Caco-2 (cell line): ENCODE measurements around the gene KLC3. TPM values are rescaled to one million over a fixed set of nuclear protein-coding genes. Genes with fewer than 3 reads are reported as not detected.

Experiments
- BruUV-seq: library from RNA; stranded (reverse); fragments of 400-500 nt; replicated peaks from 2 replicates; lab custom pipeline; 2021; lab: Mats Ljungman, UMichigan
- CTCF ChIA-PET: fragments of 300-600 bp; sonication (Branson Sonifier 250); formaldehyde crosslinking; loops from one replicate; lab custom pipeline; 2022; ENCODE audit warnings: antibody characterized with exemption; lab: Charles Lee
- POLR2A ChIA-PET: fragments of 300-600 bp; sonication (Branson Sonifier 250); formaldehyde crosslinking; loops from one replicate; lab custom pipeline; 2022; ENCODE audit warnings: antibody characterized with exemption; lab: Charles Lee
- DNase-seq, 2 experiments: peaks; one replicate each; pipeline versions ENCODE4 v3.0.0 to v3.0.0-alpha.2; 2020 to 2022
- H3K27me3 ChIP-seq: replicated peaks from 2 replicates; pipeline ENCODE4 v1.6.0; 2011; ENCODE audit warnings: low read length; ENCODE audit not compliant: control insufficient read depth, insufficient read depth
- H3K36me3 ChIP-seq: 2 replicates; pipeline ENCODE4 v1.5.1; 2011; ENCODE audit warnings: low read length; ENCODE audit not compliant: control insufficient read depth, insufficient read depth
- H3K4me1 ChIP-seq: fragments of 250-450 bp; sonication (Bioruptor Pico); 2 replicates; pipeline ENCODE4 v1.5.1; 2020; ENCODE audit warnings: mild to moderate bottlenecking
- H3K4me3 ChIP-seq: 2 replicates; pipeline ENCODE4 v1.5.1; 2011; ENCODE audit warnings: low read depth, mild to moderate bottlenecking, control low read depth, low read length
- H3K9me3 ChIP-seq: fragments of 250-450 bp; sonication (Bioruptor Pico); 2 replicates; pipeline ENCODE4 v1.5.1; 2020; ENCODE audit warnings: mild to moderate bottlenecking, moderate library complexity
- H3K27ac Mint-ChIP-seq: one replicate; pipeline ENCODE4 v1.8.0; 2022; ENCODE audit warnings: mixed read lengths; ENCODE audit not compliant: unreplicated experiment
- H3K27me3 Mint-ChIP-seq: one replicate; pipeline ENCODE4 v1.8.0; 2022; ENCODE audit warnings: mixed read lengths; ENCODE audit not compliant: insufficient read depth, unreplicated experiment
- H3K36me3 Mint-ChIP-seq: one replicate; pipeline ENCODE4 v1.8.0; 2022; ENCODE audit warnings: mild to moderate bottlenecking, mixed read lengths; ENCODE audit not compliant: insufficient read depth, unreplicated experiment
- H3K4me1 Mint-ChIP-seq: one replicate; pipeline ENCODE4 v1.8.0; 2022; ENCODE audit warnings: low read depth, mixed read lengths; ENCODE audit not compliant: unreplicated experiment
- H3K4me3 Mint-ChIP-seq: one replicate; pipeline ENCODE4 v1.8.0; 2022; ENCODE audit warnings: mild to moderate bottlenecking, moderate library complexity, mixed read lengths; ENCODE audit not compliant: unreplicated experiment
- H3K9me3 Mint-ChIP-seq: one replicate; pipeline ENCODE4 v1.8.0; 2022; ENCODE audit warnings: mixed read lengths; ENCODE audit not compliant: unreplicated experiment
- intact Hi-C: fragments of 100-400 bp; cut with micrococcal nuclease; formaldehyde crosslinking; loops from one replicate; pipeline ENCODE4 v1.10.0; 2022; ENCODE audit not compliant: unreplicated experiment
- total RNA-seq: library from RNA; stranded (reverse); gene quantifications from 2 replicates; pipeline ENCODE4 v1.2.3, GENCODE V29; 2022
- TF ChIP-seq, protein P1 (sequence below), 2 experiments: fragments of 200-600 bp in 1 of 2; IDR thresholded peaks; 1 replicate in 1 of 2; 2 replicates in 1 of 2; pipeline versions ENCODE4 v1.5.1 to v1.8.0; 2011 to 2022; ENCODE audit warnings: antibody characterized with exemption in 1 of 2, control low read depth in 1 of 2, inconsistent platforms in 1 of 2, low read depth in 1 of 2, low read length in 1 of 2, mild to moderate bottlenecking in 1 of 2, moderate library complexity in 1 of 2; ENCODE audit not compliant: insufficient read depth in 1 of 2, severe bottlenecking in 1 of 2, unreplicated experiment in 1 of 2

KLC3 gene
- total RNA-seq, 1 experiment from 2014 or later = 10.2 TPM

DNA sequence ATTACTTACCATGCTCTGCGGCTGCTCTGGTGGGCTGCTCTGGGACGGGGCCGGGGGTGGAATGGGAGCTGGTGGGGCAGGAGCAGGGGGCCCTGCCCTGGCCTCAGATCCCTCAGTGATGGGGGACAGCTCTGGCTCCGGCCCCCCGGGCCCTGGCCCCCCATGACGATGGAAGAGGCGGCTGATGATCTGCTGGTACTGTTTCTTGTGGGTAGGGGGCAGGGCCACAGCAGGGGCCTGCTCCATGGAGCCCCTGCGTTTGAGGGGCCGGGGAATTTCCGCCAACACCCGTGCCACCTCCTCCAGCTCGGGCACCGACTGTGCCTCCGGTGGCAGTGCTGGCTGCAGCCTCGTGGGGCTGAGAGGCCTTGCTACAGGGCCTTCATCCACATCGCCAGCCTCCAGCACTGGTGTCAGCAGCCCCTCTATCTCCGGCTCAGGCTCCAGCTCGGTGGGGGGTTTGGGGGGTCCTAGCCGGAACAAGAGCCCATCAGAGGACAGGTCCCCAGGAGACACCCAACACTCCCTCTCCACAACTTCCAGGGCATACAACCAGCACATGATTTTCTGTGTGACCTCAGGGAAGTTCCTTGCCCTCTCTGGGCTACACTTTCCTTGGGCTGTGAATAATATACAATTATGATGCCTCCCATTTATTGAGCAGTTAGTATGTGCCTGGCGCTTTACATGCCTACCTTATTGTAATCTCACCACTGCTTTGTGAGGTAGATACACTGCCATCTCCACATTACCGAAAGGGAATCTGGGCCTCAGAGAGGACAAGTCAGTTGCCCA lies 51.5 kb downstream of the KLC3 start:
- POLR2A ChIA-PET = no interaction called here
- DNase-seq = no peak
- TF ChIP-seq, protein P1, sequence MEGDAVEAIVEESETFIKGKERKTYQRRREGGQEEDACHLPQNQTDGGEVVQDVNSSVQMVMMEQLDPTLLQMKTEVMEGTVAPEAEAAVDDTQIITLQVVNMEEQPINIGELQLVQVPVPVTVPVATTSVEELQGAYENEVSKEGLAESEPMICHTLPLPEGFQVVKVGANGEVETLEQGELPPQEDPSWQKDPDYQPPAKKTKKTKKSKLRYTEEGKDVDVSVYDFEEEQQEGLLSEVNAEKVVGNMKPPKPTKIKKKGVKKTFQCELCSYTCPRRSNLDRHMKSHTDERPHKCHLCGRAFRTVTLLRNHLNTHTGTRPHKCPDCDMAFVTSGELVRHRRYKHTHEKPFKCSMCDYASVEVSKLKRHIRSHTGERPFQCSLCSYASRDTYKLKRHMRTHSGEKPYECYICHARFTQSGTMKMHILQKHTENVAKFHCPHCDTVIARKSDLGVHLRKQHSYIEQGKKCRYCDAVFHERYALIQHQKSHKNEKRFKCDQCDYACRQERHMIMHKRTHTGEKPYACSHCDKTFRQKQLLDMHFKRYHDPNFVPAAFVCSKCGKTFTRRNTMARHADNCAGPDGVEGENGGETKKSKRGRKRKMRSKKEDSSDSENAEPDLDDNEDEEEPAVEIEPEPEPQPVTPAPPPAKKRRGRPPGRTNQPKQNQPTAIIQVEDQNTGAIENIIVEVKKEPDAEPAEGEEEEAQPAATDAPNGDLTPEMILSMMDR (IDR thresholded peaks at IDR 0.05; ENCODE audit: insufficient read depth in 1 of 2, low read depth in 1 of 2, low read length in 1 of 2, severe bottlenecking in 1 of 2, unreplicated experiment in 1 of 2) = no peak
- H3K27me3 Mint-ChIP-seq = no peaks in the 10 kb centered on the region
- no peaks in the 10 kb centered on the region for H3K9me3 ChIP-seq
- CTCF ChIA-PET = no interaction called here
- no TSS peak for BruUV-seq
- no peaks in the 10 kb centered on the region for H3K27me3 ChIP-seq
- peaks cover 47% of the 10 kb centered on the region for H3K36me3 Mint-ChIP-seq
- no peak overlapping the region for H3K4me3 ChIP-seq
- H3K9me3 Mint-ChIP-seq = no peaks in the 10 kb centered on the region
- intact Hi-C loops = loop anchor here (2.0 kb wide), 1 partner anchor 13 kb away; the partner anchor contains the start of gene PPP1R13L
- no peaks in the 10 kb centered on the region for H3K4me1 ChIP-seq
- H3K36me3 ChIP-seq = no peaks in the 10 kb centered on the region
- peak overlapping the region; percentile 19 for H3K27ac Mint-ChIP-seq
- H3K4me3 Mint-ChIP-seq = no peak overlapping the region
- H3K4me1 Mint-ChIP-seq = no peaks in the 10 kb centered on the region

DNA sequence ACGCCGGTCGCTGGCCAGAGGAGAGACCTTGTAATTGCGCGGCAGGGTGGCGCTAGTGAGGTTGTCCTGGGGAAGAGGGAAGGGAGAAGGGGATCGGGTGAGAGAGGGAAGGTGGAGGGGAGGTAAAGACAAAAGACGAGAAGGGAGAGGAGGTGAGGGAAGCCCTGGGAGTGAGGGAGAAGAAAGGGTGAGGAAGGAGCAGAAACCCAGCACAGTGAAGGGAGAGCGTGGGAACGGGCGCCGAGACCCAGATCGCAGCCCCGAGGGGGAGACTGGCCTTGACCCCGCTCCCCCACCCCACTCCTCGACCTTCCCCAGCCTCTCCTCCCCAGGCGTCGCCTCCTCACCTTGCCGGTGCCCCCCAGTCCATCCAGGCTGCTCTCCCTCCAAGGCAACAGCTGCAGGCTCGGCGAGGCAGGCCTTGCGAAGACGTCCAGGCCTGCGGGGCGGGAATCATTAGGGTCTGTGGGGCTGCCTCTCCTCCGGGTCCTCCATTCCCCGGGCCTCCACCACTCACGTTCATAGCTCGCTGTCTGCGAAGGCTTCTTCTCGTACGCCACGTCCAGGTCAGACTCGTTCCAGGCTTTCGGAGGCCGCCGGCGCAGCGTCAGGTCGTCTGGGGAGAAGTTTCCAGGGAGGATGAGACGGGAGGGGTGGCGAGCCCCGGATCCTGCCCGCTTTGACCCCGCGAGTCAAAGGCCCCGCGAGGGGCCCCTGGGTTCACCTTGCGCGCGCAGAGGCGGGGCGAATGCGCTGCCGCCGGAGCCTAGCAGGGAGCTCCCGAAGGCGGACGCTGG lies 55.5 kb downstream of the KLC3 start:
- H3K27me3 Mint-ChIP-seq = no peaks in the 10 kb centered on the region
- no peak overlapping the region for H3K27ac Mint-ChIP-seq
- ChIA-PET POLR2A (no interaction called here), CTCF (no interaction called here)
- TF ChIP-seq, protein P1 (IDR thresholded peaks at IDR 0.05; ENCODE audit: insufficient read depth in 1 of 2, low read depth in 1 of 2, low read length in 1 of 2, severe bottlenecking in 1 of 2, unreplicated experiment in 1 of 2) = no peak
- no peak overlapping the region for H3K4me3 Mint-ChIP-seq
- H3K36me3 Mint-ChIP-seq = peaks cover 69% of the 10 kb centered on the region
- no peaks in the 10 kb centered on the region for H3K4me1 Mint-ChIP-seq
- Histone ChIP-seq H3K27me3 (no peaks in the 10 kb centered on the region), H3K4me1 (no peaks in the 10 kb centered on the region), H3K36me3 (no peaks in the 10 kb centered on the region), H3K4me3 (no peak overlapping the region), H3K9me3 (no peaks in the 10 kb centered on the region)
- DNase-seq = no peak
- intact Hi-C loops = no loop called here
- BruUV-seq = no TSS peak
- H3K9me3 Mint-ChIP-seq = no peaks in the 10 kb centered on the region

DNA sequence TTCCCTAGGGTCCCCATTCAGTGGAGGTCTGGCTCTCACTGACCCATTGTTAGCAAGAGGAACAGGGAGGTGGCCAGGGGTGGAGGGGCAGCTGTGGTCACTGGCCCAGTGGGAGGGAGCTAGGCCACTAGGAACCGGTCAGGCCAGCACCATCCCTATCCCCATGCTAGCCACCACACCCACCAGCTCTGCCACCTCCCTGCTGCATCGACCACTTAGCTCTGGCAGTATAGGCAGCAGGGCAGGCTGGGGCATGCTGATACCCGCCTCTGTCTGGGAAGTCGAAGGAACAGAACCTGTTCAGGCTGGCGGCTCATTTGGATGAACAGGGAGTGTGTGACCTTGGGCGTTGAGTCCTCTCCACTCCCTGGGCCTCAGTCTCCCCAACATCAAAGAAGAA lies 59.6 kb downstream of the KLC3 start:
- peaks cover 11% of the 10 kb centered on the region for H3K4me1 Mint-ChIP-seq
- intact Hi-C loops = no loop called here
- no peaks in the 10 kb centered on the region for H3K9me3 Mint-ChIP-seq
- no peak overlapping the region for H3K27ac Mint-ChIP-seq
- H3K36me3 Mint-ChIP-seq = peaks cover 66% of the 10 kb centered on the region
- TF ChIP-seq, protein P1 (IDR thresholded peaks at IDR 0.05; ENCODE audit: insufficient read depth in 1 of 2, low read depth in 1 of 2, low read length in 1 of 2, severe bottlenecking in 1 of 2, unreplicated experiment in 1 of 2) = no peak
- CTCF ChIA-PET = no interaction called here
- H3K36me3 ChIP-seq = no peaks in the 10 kb centered on the region
- BruUV-seq = no TSS peak
- no peaks in the 10 kb centered on the region for H3K9me3 ChIP-seq
- POLR2A ChIA-PET = no interaction called here
- no peak overlapping the region for H3K4me3 ChIP-seq
- no peak overlapping the region for H3K4me3 Mint-ChIP-seq
- H3K27me3 Mint-ChIP-seq = no peaks in the 10 kb centered on the region
- H3K4me1 ChIP-seq = peaks cover 13% of the 10 kb centered on the region
- DNase-seq = no peak
- H3K27me3 ChIP-seq = no peaks in the 10 kb centered on the region
